Measurements from ENCODE around the gene SDHAF3. TPM values are rescaled to one million over a fixed set of nuclear protein-coding genes. Genes with fewer than 3 reads are reported as not detected.
"Not testable (repeated sequence)": the region's sequence is repeated elsewhere in the genome, so short reads cannot be mapped to it uniquely, and the experiment has no call there.

The SDHAF3 gene
- 1 to 10 TPM; 6.0 to 8.6 (median 7.0) TPM for total RNA-seq
- 1 to 10 TPM; 3.4 to 6.0 TPM for polyA plus RNA-seq

DNA sequence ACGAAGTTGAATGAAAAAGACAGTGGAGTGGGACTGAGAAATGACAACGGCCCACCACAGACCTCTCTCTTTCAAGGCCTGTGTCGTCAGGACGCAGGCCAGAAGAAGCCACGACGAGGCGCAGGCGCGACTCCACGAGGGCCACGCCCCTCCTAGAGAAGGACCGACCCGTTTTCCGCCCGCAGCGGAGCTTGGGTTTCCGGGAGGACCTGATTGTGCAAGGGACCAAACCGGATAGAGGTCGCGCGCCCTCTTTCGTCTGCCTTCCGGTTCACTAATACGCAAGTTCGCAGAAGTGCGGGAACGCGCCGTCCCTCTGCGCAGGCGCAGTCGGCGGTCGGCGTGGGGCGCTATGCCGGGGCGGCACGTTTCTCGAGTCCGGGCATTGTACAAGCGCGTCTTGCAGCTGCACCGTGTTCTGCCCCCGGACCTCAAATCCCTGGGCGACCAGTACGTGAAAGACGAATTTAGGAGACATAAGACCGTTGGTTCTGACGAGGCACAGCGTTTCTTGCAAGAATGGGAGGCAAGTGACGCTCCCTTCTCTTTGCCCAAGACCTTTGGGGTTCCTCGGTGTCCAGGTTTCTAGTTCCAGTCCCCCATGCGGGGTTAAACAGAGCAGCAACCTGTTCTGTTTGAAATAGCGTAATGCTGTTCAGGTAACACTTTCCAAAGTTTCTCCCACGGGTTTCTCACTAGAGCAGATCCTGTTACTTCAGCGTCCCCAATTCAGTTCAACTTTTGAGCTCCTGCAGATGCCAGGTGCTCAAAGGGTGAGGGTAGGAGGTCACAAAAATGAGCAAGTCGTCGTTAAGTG lies at the start of gene SDHAF3:
TSS of gene SDHAF3 (plus strand) at position 327 of the 817 bp plus-strand sequence. CDS start at position 353, 26 bp downstream.
- TF ChIP-seq, protein P1, sequence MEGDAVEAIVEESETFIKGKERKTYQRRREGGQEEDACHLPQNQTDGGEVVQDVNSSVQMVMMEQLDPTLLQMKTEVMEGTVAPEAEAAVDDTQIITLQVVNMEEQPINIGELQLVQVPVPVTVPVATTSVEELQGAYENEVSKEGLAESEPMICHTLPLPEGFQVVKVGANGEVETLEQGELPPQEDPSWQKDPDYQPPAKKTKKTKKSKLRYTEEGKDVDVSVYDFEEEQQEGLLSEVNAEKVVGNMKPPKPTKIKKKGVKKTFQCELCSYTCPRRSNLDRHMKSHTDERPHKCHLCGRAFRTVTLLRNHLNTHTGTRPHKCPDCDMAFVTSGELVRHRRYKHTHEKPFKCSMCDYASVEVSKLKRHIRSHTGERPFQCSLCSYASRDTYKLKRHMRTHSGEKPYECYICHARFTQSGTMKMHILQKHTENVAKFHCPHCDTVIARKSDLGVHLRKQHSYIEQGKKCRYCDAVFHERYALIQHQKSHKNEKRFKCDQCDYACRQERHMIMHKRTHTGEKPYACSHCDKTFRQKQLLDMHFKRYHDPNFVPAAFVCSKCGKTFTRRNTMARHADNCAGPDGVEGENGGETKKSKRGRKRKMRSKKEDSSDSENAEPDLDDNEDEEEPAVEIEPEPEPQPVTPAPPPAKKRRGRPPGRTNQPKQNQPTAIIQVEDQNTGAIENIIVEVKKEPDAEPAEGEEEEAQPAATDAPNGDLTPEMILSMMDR (IDR thresholded peaks at IDR 0.05) = no peak
- intact Hi-C loops (cut with DNase I) = no loop called here
- DNase-seq = peak; percentile 96 to 100 (median 98)
- no peaks in the 10 kb centered on the region for H3K9me3 ChIP-seq
- H3K27ac ChIP-seq = peak within 1 kb of the TSS; percentile 25 to 85 (median 64)
- no peaks in the 10 kb centered on the region for H3K27me3 ChIP-seq
- ATAC-seq = peak; percentile 98 to 100 (median 100)
- H3K4me3 ChIP-seq = peak within 1 kb of the TSS; percentile 40 to 78 (median 57)
- peaks cover 5 to 16% (median 9%) of the 10 kb centered on the region in 3 donors for H3K4me1 ChIP-seq
- no peaks in the 10 kb centered on the region for H3K36me3 ChIP-seq
- FAIRE-seq = peak; percentile 13
- WGBS, 2 donors = 0 to 1% methylated on average over 59 of the region's 59 CpGs

GRCh38 chr7:97072025-97072424 lies 45.5 kb upstream of the SDHAF3 start:
- H3K4me3 ChIP-seq; H3K9me3 ChIP-seq; ATAC-seq; intact Hi-C loops (cut with DNase I); H3K36me3 ChIP-seq; FAIRE-seq; DNase-seq; H3K4me1 ChIP-seq; H3K27me3 ChIP-seq; H3K27ac ChIP-seq: not testable (repeated sequence)
- 27 to 44% methylated on average over 2 of the region's 2 CpGs for WGBS, 2 donors

GRCh38 chr7:97075928-97076327 lies 41.6 kb upstream of the SDHAF3 start:
- Histone ChIP-seq H3K4me3 (no peak overlapping the region), H3K9me3 (no peaks in the 10 kb centered on the region), H3K27me3 (no peaks in the 10 kb centered on the region), H3K27ac (no peak overlapping the region), H3K4me1 (no peaks in the 10 kb centered on the region), H3K36me3 (no peaks in the 10 kb centered on the region)
- FAIRE-seq (no peak), ATAC-seq (no peak), DNase-seq (no peak)
- TF ChIP-seq, protein P1 (IDR thresholded peaks at IDR 0.05) = no peak
- intact Hi-C loops (cut with DNase I) = no loop called here
- 63 to 83% methylated on average over 7 of the region's 7 CpGs for WGBS, 2 donors

GRCh38 chr7:97078023-97078969 lies 39.2 kb upstream of the SDHAF3 start:
- intact Hi-C loops (cut with DNase I) = no loop called here
- DNase-seq = no peak
- FAIRE-seq = no peak
- no peak overlapping the region for H3K4me3 ChIP-seq
- TF ChIP-seq, protein P1 (IDR thresholded peaks at IDR 0.05) = no peak
- H3K4me1 ChIP-seq = no peaks in the 10 kb centered on the region
- no peaks in the 10 kb centered on the region for H3K27me3 ChIP-seq
- no peak for ATAC-seq
- 59 to 71% methylated on average over 9 of the region's 9 CpGs for WGBS, 2 donors
- no peak overlapping the region for H3K27ac ChIP-seq
- no peaks in the 10 kb centered on the region for H3K36me3 ChIP-seq
- H3K9me3 ChIP-seq = no peaks in the 10 kb centered on the region

GRCh38 chr7:97079300-97079699 lies 38.2 kb upstream of the SDHAF3 start:
- ATAC-seq (no peak), FAIRE-seq (no peak), DNase-seq (no peak)
- H3K27ac ChIP-seq = no peak overlapping the region
- WGBS, 2 donors = 56 to 65% methylated on average over 4 of the region's 4 CpGs
- H3K9me3 ChIP-seq = no peaks in the 10 kb centered on the region
- intact Hi-C loops (cut with DNase I) = no loop called here
- TF ChIP-seq, protein P1 (IDR thresholded peaks at IDR 0.05) = no peak
- no peaks in the 10 kb centered on the region for H3K4me1 ChIP-seq
- no peaks in the 10 kb centered on the region for H3K27me3 ChIP-seq
- no peak overlapping the region for H3K4me3 ChIP-seq
- H3K36me3 ChIP-seq = no peaks in the 10 kb centered on the region
